Measurements from ENCODE around the gene DNAAF3. TPM values are rescaled to one million over a fixed set of nuclear protein-coding genes. Genes with fewer than 3 reads are reported as not detected.
A peak's percentile ranks its signal among the peaks of the same experiment; 100 is the strongest.

The DNAAF3 gene
- total RNA-seq, 1 donor: 0.72 TPM

GRCh38 chr19:55112246-55112776 is 54.1 kb downstream of the DNAAF3 start:
- Histone ChIP-seq H3K27ac (ENCODE audit: low read depth, low read length) (peak overlapping the region; percentile 77), H3K36me3 (ENCODE audit: insufficient read depth, low read length) (peaks cover 15% of the 10 kb centered on the region), H3K27me3 (ENCODE audit: insufficient read depth, low read length) (no peaks in the 10 kb centered on the region), H3K79me2 (ENCODE audit: insufficient read depth, low read length) (peaks cover 82% of the 10 kb centered on the region), H3K4me2 (ENCODE audit: insufficient read depth, low read length) (no peak overlapping the region), H2AFZ (ENCODE audit: low read length) (no peak overlapping the region), H3K9me3 (ENCODE audit: low read depth, low read length) (no peaks in the 10 kb centered on the region), H4K20me1 (ENCODE audit: insufficient read depth, low read length) (peaks cover 52% of the 10 kb centered on the region), H3K4me3 (ENCODE audit: insufficient read depth, low read length) (no peak overlapping the region), H3K4me1 (ENCODE audit: insufficient read depth, low read length) (peaks cover 8% of the 10 kb centered on the region)
- peak; percentile 62 for DNase-seq (ENCODE audit: insufficient read length, low spot score, missing footprints)
- no peak for TF ChIP-seq CTCF (IDR thresholded peaks at IDR 0.05; ENCODE audit: extremely low read depth, low read depth, low read length)

- Histone ChIP-seq H3K79me2 (ENCODE audit: insufficient read depth, low read length) (peaks cover 80% of the 10 kb centered on the region), H3K9me3 (ENCODE audit: low read depth, low read length) (no peaks in the 10 kb centered on the region), H3K27ac (ENCODE audit: low read depth, low read length) (no peak overlapping the region), H3K27me3 (ENCODE audit: insufficient read depth, low read length) (no peaks in the 10 kb centered on the region), H3K4me3 (ENCODE audit: insufficient read depth, low read length) (no peak overlapping the region), H3K4me1 (ENCODE audit: insufficient read depth, low read length) (peaks cover 8% of the 10 kb centered on the region), H2AFZ (ENCODE audit: low read length) (no peak overlapping the region), H3K36me3 (ENCODE audit: insufficient read depth, low read length) (peaks cover 15% of the 10 kb centered on the region), H3K4me2 (ENCODE audit: insufficient read depth, low read length) (no peak overlapping the region), H4K20me1 (ENCODE audit: insufficient read depth, low read length) (peaks cover 50% of the 10 kb centered on the region)
- DNase-seq (ENCODE audit: insufficient read length, low spot score, missing footprints): peak; percentile 60
- TF ChIP-seq CTCF (IDR thresholded peaks at IDR 0.05; ENCODE audit: extremely low read depth, low read depth, low read length): no peak
These were observed 55.1 kb downstream of the DNAAF3 start for GRCh38 chr19:55111238-55111831.

- Histone ChIP-seq H3K4me1 (ENCODE audit: insufficient read depth, low read length) (no peaks in the 10 kb centered on the region), H3K27me3 (ENCODE audit: insufficient read depth, low read length) (no peaks in the 10 kb centered on the region), H3K27ac (ENCODE audit: low read depth, low read length) (no peak overlapping the region), H2AFZ (ENCODE audit: low read length) (no peak overlapping the region), H3K9me3 (ENCODE audit: low read depth, low read length) (no peaks in the 10 kb centered on the region), H3K4me2 (ENCODE audit: insufficient read depth, low read length) (no peak overlapping the region), H3K4me3 (ENCODE audit: insufficient read depth, low read length) (no peak overlapping the region), H3K79me2 (ENCODE audit: insufficient read depth, low read length) (peaks cover 78% of the 10 kb centered on the region), H4K20me1 (ENCODE audit: insufficient read depth, low read length) (peaks cover 45% of the 10 kb centered on the region), H3K36me3 (ENCODE audit: insufficient read depth, low read length) (peaks cover 15% of the 10 kb centered on the region)
- TF ChIP-seq CTCF (IDR thresholded peaks at IDR 0.05; ENCODE audit: extremely low read depth, low read depth, low read length): no peak
- peak; percentile 60 for DNase-seq (ENCODE audit: insufficient read length, low spot score, missing footprints)
These were observed 56.7 kb downstream of the DNAAF3 start for GRCh38 chr19:55109527-55110291.

Small RNA genes lying within 50 kb of the gene (small RNA-seq; reads per million reads assigned to genes)
- gene MIR7975 (not detected), gene RF01210 (not detected)

Other genes starting within 250 kb of the DNAAF3 start
- not detected in 2 replicates for gene NLRP7, start 219.1 kb downstream of the DNAAF3 start, total RNA-seq
- gene NLRP2, start 200.2 kb downstream of the DNAAF3 start, total RNA-seq: 0.36 and 3.2 TPM in 2 replicates
- gene GP6, start 128.3 kb downstream of the DNAAF3 start, total RNA-seq: not detected in 2 replicates
- 9.7 and 12.7 TPM in 2 replicates for gene RDH13, start 103.5 kb downstream of the DNAAF3 start, total RNA-seq
- gene EPS8L1, start 90.7 kb downstream of the DNAAF3 start, total RNA-seq: 0.29 and 1.1 TPM in 2 replicates
- 49.2 and 55.0 TPM in 2 replicates for gene PPP1R12C, start 49.0 kb downstream of the DNAAF3 start, total RNA-seq
- gene TNNT1, start 17.4 kb downstream of the DNAAF3 start, total RNA-seq: 0.29 TPM in 1 of 2 replicates, not detected in the other
- gene TNNI3, start 8.9 kb downstream of the DNAAF3 start, total RNA-seq: not detected in 2 replicates
- not detected in 2 replicates for gene SYT5, start 13.7 kb upstream of the DNAAF3 start, total RNA-seq
- 0.88 and 1.1 TPM in 2 replicates for gene PTPRH, start 42.9 kb upstream of the DNAAF3 start, total RNA-seq
- gene TMEM86B, start 62.1 kb upstream of the DNAAF3 start, total RNA-seq: 1.5 and 2.5 TPM in 2 replicates
- 27.1 and 32.6 TPM in 2 replicates for gene PPP6R1, start 92.4 kb upstream of the DNAAF3 start, total RNA-seq
- 20.6 and 26.4 TPM in 2 replicates for gene HSPBP1, start 113.5 kb upstream of the DNAAF3 start, total RNA-seq
- 1.8 and 4.0 TPM in 2 replicates for gene BRSK1, start 117.4 kb upstream of the DNAAF3 start, total RNA-seq
- gene TMEM150B, start 158.7 kb upstream of the DNAAF3 start, total RNA-seq: under 0.01 and 0.29 TPM in 2 replicates
- gene KMT5C, start 173.3 kb upstream of the DNAAF3 start, total RNA-seq: 9.7 and 10.9 TPM in 2 replicates
- not detected in 2 replicates for gene COX6B2, start 188.1 kb upstream of the DNAAF3 start, total RNA-seq
- not detected in 2 replicates for gene GARIN5B, start 196.6 kb upstream of the DNAAF3 start, total RNA-seq
- gene IL11, start 203.8 kb upstream of the DNAAF3 start, total RNA-seq: 0.36 and 1.2 TPM in 2 replicates
- gene TMEM190, start 210.2 kb upstream of the DNAAF3 start, total RNA-seq: not detected in 2 replicates
- gene TMEM238, start 217.7 kb upstream of the DNAAF3 start, total RNA-seq: 0.29 TPM in 1 of 2 replicates, not detected in the other
- 223 and 310 TPM in 2 replicates for gene RPL28, start 219.3 kb upstream of the DNAAF3 start, total RNA-seq
- 37.3 and 66.9 TPM in 2 replicates for gene UBE2S, start 241.2 kb upstream of the DNAAF3 start, total RNA-seq